Suprapubic skin (tissue), 4 donors: Measurements from ENCODE around the gene WIPF2. TPM values are rescaled to one million over a fixed set of nuclear protein-coding genes. Genes with fewer than 3 reads are reported as not detected.
"Not testable (repeated sequence)": the region's sequence is repeated elsewhere in the genome, so short reads cannot be mapped to it uniquely, and the experiment has no call there.

Source experiments
- DNase-seq, 2 donors: peaks; one replicate each; pipeline ENCODE4 v3.0.0-alpha.2; 2019; ENCODE audit warnings: low spot score in 2 of 2
- H3K27ac ChIP-seq: fragments of 200-600 bp; sonication (generic); one replicate; pipeline ENCODE4 v1.5.1; 2019
- H3K27me3 ChIP-seq: fragments of 200-600 bp; sonication (generic); one replicate; pipeline ENCODE4 v1.5.1; 2019
- H3K36me3 ChIP-seq: fragments of 200-600 bp; sonication (generic); one replicate; pipeline ENCODE4 v1.5.1; 2019
- H3K4me1 ChIP-seq: fragments of 200-600 bp; sonication (generic); one replicate; pipeline ENCODE4 v1.5.1; 2019
- H3K4me3 ChIP-seq: fragments of 200-600 bp; sonication (generic); one replicate; pipeline ENCODE4 v1.5.1; 2019; ENCODE audit warnings: mild to moderate bottlenecking
- H3K9me3 ChIP-seq: fragments of 200-600 bp; sonication (generic); one replicate; pipeline ENCODE4 v1.5.1; 2019
- EP300 ChIP-seq: sonication (generic); formaldehyde crosslinking; IDR thresholded peaks from one replicate; pipeline ENCODE4 v1.6.1; 2017; ENCODE audit warnings: antibody characterized with exemption
- POLR2A ChIP-seq, 2 donors: fragments of 450-650 bp; IDR thresholded peaks; one replicate each; pipeline ENCODE4 v1.6.1; 2017; ENCODE audit warnings: antibody characterized with exemption in 2 of 2, mild to moderate bottlenecking in 2 of 2, moderate library complexity in 2 of 2
- POLR2AphosphoS5 ChIP-seq, 3 donors: sonication (generic); formaldehyde crosslinking; IDR thresholded peaks; one replicate each; pipeline ENCODE4 v1.6.1; 2017; ENCODE audit warnings: antibody characterized with exemption in 3 of 3
- WGBS: methylation state at CpG from one replicate; pipeline ENCODE4 v1.1.5; 2018; 5-methylcytosine and 5-hydroxymethylcytosine counted together
- total RNA-seq, 4 donors: library from RNA; depleted of rRNA; stranded (reverse); fragments of >200 nt; gene quantifications; one replicate each; pipeline ENCODE4 v1.1.0, GENCODE V29; 2016
- TF ChIP-seq, protein P1 (sequence below), 2 donors: fragments of 200-600 bp in 1 of 2; fragments of 450-650 bp in 1 of 2; sonication (generic) in 1 of 2; IDR thresholded peaks; one replicate each; pipeline ENCODE4 v1.5.1; 2016 to 2019; ENCODE audit warnings: antibody characterized with exemption in 2 of 2, mild to moderate bottlenecking in 1 of 2, moderate library complexity in 1 of 2

WIPF2 gene
- total RNA-seq, 4 donors from 2014 or later: 18.2 to 25.5 (median 21.6) TPM

DNA sequence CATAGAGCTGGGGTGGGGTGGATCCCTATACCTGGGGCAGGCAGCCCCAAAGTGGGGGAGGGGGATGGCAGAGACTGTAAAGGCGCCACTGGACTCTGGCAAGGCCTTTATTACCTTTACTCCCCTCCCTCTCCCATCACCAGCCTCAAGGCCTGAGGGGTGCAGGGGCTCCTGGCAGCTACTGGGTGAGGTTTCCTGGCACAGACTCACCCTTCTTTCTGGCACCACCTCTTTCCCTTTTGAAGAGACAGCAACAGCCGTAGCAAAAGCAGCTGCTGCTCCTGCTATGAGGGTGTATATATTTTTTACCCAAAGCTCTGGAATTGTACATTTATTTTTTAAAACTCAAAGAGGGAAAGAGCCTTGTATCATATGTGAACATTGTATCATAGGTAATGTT lies 24.3 kb upstream of the WIPF2 start:
- Histone ChIP-seq H3K4me3 (no peak overlapping the region), H3K9me3 (no peaks in the 10 kb centered on the region), H3K27me3 (no peaks in the 10 kb centered on the region), H3K4me1 (peaks cover 50% of the 10 kb centered on the region), H3K36me3 (peaks cover 10% of the 10 kb centered on the region), H3K27ac (peak overlapping the region; percentile 27)
- no peak for DNase-seq
- WGBS: 49% methylated on average over 2 of the region's 2 CpGs
- no peak for TF ChIP-seq POLR2A (IDR thresholded peaks at IDR 0.05)
- TF ChIP-seq EP300: no peak
- no peak for TF ChIP-seq POLR2AphosphoS5 (IDR thresholded peaks at IDR 0.05)
- TF ChIP-seq, protein P1, sequence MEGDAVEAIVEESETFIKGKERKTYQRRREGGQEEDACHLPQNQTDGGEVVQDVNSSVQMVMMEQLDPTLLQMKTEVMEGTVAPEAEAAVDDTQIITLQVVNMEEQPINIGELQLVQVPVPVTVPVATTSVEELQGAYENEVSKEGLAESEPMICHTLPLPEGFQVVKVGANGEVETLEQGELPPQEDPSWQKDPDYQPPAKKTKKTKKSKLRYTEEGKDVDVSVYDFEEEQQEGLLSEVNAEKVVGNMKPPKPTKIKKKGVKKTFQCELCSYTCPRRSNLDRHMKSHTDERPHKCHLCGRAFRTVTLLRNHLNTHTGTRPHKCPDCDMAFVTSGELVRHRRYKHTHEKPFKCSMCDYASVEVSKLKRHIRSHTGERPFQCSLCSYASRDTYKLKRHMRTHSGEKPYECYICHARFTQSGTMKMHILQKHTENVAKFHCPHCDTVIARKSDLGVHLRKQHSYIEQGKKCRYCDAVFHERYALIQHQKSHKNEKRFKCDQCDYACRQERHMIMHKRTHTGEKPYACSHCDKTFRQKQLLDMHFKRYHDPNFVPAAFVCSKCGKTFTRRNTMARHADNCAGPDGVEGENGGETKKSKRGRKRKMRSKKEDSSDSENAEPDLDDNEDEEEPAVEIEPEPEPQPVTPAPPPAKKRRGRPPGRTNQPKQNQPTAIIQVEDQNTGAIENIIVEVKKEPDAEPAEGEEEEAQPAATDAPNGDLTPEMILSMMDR (IDR thresholded peaks at IDR 0.05): no peak

DNA sequence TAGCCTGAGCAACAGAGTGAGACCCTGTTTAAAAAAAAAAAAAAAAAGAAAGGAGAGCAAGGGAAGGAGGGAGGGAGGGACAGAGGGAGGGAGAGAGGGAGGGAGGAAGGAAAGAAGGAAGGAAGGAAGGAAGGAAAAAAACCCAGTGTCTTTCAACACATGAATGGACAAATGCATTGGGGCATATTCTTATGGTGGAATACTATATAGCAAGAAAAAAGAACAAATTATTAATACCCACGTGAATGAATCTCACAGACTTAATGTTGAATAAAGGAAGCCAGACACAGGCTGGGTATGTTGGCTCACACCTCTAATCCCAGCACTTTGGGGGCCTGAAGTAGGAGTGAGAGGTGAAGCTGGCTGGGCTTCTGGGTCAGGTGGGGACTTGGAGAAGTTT lies 21.6 kb upstream of the WIPF2 start:
- Histone ChIP-seq H3K4me1 (peaks cover 36% of the 10 kb centered on the region), H3K27me3 (no peaks in the 10 kb centered on the region), H3K9me3 (no peaks in the 10 kb centered on the region), H3K36me3 (peaks cover 10% of the 10 kb centered on the region), H3K4me3 (no peak overlapping the region), H3K27ac (no peak overlapping the region)
- no peak for TF ChIP-seq EP300
- TF ChIP-seq, protein P1 (IDR thresholded peaks at IDR 0.05): no peak
- no peak for TF ChIP-seq POLR2AphosphoS5 (IDR thresholded peaks at IDR 0.05)
- 79% methylated on average over 1 of the region's 1 CpG for WGBS
- DNase-seq: no peak

DNA sequence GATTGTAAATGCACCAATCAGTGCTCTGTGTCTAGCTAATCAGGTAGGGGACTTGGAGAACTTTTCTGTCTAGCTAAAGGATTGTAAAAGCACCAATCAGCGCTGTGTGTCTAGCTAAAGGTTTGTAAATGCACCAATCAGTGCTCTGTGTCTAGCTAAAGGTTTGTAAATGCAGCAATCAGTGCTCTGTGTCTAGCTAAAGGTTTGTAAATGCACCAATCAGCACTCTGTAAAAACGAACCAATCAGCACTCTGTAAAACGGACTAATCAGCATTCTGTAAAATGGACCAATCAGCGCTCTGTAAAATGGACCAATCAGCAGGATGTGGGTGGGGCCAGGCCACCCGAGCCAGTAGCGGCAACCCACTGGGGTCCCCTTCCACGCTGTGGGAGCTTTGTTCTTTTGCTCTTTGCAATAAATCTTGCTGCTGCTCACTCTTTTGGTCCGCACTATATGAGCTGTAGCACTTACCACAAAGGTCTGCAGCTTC lies 21.1 kb upstream of the WIPF2 start:
- not testable (repeated sequence) for H3K27ac ChIP-seq, H3K4me3 ChIP-seq, H3K9me3 ChIP-seq, H3K27me3 ChIP-seq, H3K36me3 ChIP-seq, DNase-seq
- WGBS: 61% methylated on average over 8 of the region's 8 CpGs
- peaks cover 33% of the 10 kb centered on the region for H3K4me1 ChIP-seq

DNA sequence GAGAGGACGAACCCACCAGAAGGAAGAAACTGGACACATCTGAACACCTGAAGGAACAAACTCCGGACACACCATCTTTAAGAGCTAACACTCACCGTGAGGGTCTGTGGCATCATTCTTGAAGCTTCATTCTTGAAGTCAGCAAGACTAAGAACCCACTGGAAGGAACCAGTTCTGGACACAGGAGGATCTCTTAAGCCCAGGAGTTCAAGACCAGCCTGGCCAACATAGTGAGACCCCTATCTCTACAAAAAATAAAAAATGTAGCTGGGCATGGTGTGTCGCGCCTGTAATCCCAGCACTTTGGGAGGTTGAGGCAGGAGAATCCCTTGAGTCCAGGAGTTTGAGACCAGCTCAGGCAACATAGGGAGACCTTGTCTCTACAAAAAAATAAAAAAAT lies 20.5 kb upstream of the WIPF2 start:
- Histone ChIP-seq H3K27ac (no peak overlapping the region), H3K4me3 (no peak overlapping the region), H3K27me3 (no peaks in the 10 kb centered on the region), H3K9me3 (no peaks in the 10 kb centered on the region), H3K36me3 (peaks cover 3% of the 10 kb centered on the region), H3K4me1 (peaks cover 28% of the 10 kb centered on the region)
- WGBS: 89% methylated on average over 4 of the region's 5 CpGs
- no peak for DNase-seq
- TF ChIP-seq POLR2AphosphoS5 (IDR thresholded peaks at IDR 0.05): no peak
- TF ChIP-seq, protein P1 (IDR thresholded peaks at IDR 0.05): no peak
- TF ChIP-seq EP300: no peak
- TF ChIP-seq POLR2A (IDR thresholded peaks at IDR 0.05): no peak

DNA sequence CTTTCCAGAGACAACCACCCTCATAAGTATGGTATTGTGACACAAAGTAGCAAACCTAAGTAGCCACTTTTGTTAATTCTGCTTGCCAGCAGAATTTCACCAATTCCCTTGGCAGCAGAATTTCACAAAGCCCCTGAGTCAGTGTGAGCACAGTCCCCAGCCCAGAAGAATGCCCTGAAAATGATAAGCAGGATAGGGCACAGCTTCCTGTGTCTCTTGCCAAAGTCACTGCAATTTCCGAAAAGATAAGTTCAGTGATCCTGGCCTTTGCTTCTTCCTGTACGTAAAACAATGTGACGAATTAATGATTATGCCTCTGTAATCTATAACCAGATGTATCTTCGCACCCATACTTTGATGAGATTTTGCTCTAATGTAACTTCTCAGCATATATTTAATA lies 16.0 kb upstream of the WIPF2 start:
- H3K27ac ChIP-seq: no peak overlapping the region
- 70% methylated on average over 4 of the region's 4 CpGs for WGBS

DNA sequence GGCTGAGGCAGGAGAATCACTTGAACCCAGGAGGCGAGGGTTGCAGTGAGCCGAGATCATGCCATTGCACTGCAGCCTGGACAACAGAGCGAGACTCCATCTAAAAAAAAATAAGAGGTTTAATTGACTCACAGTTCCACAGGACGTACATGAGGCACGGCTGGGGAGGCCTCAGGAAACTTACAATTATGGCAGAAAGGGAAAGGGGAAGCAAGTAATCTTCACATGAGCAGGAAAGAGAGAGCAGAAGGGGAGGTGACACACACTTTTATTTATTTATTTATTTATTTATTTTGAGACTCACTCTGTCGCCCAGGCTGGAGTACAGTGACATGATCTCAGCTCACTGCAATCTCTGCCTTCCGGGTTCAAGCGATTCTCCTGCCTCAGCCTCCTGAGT lies 12.9 kb upstream of the WIPF2 start:
- not testable (repeated sequence) for H3K36me3 ChIP-seq, DNase-seq, H3K27me3 ChIP-seq, H3K4me3 ChIP-seq, H3K27ac ChIP-seq, H3K9me3 ChIP-seq
- WGBS: 90% methylated on average over 8 of the region's 8 CpGs
- peaks cover 10% of the 10 kb centered on the region for H3K4me1 ChIP-seq

More for the DNA sequence above, 16.0 kb upstream of the WIPF2 start:
- H3K4me1 ChIP-seq: peaks cover 10% of the 10 kb centered on the region
- no peak for DNase-seq
- no peaks in the 10 kb centered on the region for H3K9me3 ChIP-seq
- H3K36me3 ChIP-seq: no peaks in the 10 kb centered on the region
- TF ChIP-seq POLR2A (IDR thresholded peaks at IDR 0.05) (no peak), POLR2AphosphoS5 (IDR thresholded peaks at IDR 0.05) (no peak), EP300 (no peak)
- TF ChIP-seq, protein P1 (IDR thresholded peaks at IDR 0.05): no peak
- no peaks in the 10 kb centered on the region for H3K27me3 ChIP-seq
- no peak overlapping the region for H3K4me3 ChIP-seq
